ENCODE measurements around the gene DNAH11.
"Not testable (repeated sequence)": the region's sequence is repeated elsewhere in the genome, so short reads cannot be mapped to it uniquely, and the experiment has no call there.

Gene DNAH11, protein sequence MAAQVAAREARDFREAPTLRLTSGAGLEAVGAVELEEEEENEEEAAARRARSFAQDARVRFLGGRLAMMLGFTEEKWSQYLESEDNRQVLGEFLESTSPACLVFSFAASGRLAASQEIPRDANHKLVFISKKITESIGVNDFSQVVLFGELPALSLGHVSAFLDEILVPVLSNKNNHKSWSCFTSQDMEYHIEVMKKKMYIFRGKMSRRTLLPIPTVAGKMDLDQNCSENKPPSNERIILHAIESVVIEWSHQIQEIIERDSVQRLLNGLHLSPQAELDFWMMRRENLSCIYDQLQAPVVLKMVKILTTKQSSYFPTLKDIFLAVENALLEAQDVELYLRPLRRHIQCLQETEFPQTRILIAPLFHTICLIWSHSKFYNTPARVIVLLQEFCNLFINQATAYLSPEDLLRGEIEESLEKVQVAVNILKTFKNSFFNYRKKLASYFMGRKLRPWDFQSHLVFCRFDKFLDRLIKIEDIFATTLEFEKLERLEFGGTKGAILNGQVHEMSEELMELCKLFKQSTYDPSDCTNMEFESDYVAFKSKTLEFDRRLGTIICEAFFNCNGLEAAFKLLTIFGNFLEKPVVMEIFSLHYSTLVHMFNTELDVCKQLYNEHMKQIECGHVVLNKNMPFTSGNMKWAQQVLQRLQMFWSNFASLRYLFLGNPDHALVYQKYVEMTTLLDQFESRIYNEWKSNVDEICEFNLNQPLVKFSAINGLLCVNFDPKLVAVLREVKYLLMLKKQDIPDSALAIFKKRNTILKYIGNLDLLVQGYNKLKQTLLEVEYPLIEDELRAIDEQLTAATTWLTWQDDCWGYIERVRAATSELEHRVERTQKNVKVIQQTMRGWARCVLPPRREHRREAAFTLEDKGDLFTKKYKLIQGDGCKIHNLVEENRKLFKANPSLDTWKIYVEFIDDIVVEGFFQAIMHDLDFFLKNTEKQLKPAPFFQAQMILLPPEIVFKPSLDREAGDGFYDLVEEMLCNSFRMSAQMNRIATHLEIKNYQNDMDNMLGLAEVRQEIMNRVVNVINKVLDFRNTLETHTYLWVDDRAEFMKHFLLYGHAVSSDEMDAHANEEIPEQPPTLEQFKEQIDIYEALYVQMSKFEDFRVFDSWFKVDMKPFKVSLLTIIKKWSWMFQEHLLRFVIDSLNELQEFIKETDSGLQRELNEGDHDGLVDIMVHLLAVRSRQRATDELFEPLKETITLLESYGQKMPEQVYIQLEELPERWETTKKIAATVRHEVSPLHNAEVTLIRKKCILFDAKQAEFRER (N-terminal part only)

GRCh38 chr7:21542891-21543527, at the start of gene DNAH11:
Gene DNAH11 (plus strand): TSS chr7:21543039. CDS start chr7:21543246, 207 bp downstream.
- no peak for DNase-seq

GRCh38 chr7:21495731-21496130, 47.1 kb upstream of the DNAH11 start:
- DNase-seq, result no peak

- no peak for DNase-seq
Measured at GRCh38 chr7:21497072-21497471, 45.8 kb upstream of the DNAH11 start.

GRCh38 chr7:21500117-21500832, 42.6 kb upstream of the DNAH11 start:
- no peak for DNase-seq

DNA sequence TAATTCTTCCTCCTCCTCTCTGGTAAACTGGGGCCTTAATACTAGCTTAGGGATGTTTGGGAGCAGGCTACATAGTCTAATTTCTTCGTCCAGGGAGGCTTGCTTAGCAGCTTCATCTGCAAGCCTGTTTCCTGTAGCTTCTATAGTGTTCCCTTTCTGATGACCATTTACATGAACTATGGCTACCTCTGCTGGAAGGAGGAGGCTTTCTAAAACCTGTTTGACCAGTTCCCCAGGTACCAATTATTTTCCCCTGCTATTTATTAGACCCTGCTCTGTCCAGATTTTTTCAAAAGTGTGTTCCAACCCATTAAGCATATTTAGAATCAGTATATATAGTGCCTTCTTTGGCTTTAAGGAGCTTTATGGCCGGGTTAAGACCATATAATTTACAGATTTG, 38.8 kb upstream of the DNAH11 start:
- no peak for DNase-seq

DNA sequence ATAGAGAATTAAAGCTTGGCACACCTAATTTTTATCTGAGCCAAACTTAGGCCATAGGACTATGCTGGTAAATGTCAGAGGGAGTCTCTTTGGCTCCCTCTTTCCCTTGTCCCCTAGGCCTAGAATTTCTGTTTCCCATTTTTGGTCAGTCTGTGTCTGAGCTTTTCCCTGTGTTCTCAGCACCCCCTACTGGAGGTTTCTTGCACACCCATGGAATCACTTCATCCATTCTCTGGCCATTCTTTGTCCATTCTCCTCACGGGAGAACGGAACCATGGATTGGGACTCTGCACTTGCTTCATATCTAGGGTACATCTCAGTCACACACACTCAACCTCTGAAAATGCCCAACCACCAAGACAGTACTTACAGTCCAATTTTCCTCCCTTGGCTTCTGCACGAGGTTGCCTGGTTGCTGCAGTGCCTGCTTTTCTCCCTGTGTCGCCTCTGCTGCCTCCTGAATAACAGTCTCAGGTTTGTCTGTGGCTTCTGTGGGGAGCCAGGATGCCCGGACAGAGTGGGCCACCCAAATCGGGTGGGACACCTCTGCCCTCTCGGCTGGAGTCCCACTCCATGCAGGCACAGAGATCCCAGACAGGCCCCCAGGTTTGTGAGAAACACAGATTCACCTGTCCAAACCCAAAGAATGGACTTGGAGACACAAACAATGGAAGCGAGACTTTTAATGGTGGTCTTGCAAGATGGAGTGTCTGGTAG, 35.1 kb upstream of the DNAH11 start:
- DNase-seq, result no peak

- DNase-seq, result no peak
Measured at GRCh38 chr7:21508538-21508937, 34.3 kb upstream of the DNAH11 start.

GRCh38 chr7:21514062-21514461, 28.8 kb upstream of the DNAH11 start:
- no peak for DNase-seq

- DNase-seq, result no peak
Measured at GRCh38 chr7:21524680-21525079, 18.2 kb upstream of the DNAH11 start.

- DNase-seq, result no peak
Measured at GRCh38 chr7:21526007-21526406, 16.8 kb upstream of the DNAH11 start.

GRCh38 chr7:21526448-21526847, 16.4 kb upstream of the DNAH11 start:
- no peak for DNase-seq

DNA sequence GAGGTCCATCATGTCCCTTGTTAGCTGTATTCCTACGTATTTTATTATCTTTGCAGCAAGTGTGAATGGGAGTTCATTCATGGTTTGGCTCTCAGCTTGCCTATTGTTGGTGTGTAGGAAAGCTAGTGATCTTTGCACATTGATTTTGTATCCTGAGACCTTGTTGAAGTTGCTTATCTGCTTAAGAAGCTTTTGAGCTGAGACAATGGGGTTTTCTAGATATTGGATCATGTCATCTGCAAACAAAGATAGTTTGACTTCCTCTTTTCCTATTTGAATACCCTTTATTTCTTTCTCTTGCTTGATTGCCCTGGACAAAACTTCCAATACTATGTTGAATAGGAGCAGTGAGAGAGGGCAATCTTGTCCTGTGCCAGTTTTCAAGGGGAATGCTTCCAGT, 10.4 kb upstream of the DNAH11 start:
- not testable (repeated sequence) for DNase-seq

- DNase-seq, result not testable (repeated sequence)
Measured at GRCh38 chr7:21533646-21534045, 9.2 kb upstream of the DNAH11 start.

DNA sequence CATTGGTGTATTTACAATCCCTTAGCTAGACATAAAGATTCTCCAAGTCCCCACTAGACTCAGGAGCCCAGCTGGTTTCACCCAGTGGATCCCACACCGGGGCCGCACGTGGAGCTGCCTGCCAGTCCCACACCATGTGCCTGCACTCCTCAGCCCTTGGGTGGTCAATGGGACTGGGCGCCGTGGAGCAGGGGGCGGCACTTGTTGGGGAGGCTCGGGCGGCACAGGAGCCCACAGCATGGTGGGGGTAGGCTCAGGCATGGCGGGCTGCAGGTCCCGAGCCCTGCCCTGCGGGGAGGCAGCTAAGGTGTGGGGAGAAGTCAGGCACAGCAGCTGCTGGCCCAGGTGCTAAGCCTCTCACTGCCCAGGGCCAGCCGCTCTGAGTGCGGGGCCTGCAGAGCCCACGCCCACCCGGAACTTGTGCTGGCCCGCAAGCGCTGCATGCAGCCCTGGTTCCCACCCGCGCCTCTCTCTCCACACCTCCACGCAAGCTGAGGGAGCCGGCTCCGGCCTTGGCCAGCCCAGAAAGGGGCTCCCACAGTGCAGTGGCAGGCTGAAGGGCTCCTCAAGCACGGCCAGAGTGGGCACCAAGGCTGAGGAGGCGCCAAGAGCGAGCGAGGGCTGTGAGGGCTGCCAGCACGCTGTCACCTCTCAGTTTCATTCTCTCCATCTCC, 6.3 kb upstream of the DNAH11 start:
- not testable (repeated sequence) for DNase-seq

- DNase-seq, result no peak
Measured at GRCh38 chr7:21538936-21539495, 3.8 kb upstream of the DNAH11 start.

GRCh38 chr7:21543528-21544302, 876 bp downstream of the DNAH11 start:
- no peak for DNase-seq

- DNase-seq, result no peak
Measured at GRCh38 chr7:21544303-21544656, 1.4 kb downstream of the DNAH11 start.

DNA sequence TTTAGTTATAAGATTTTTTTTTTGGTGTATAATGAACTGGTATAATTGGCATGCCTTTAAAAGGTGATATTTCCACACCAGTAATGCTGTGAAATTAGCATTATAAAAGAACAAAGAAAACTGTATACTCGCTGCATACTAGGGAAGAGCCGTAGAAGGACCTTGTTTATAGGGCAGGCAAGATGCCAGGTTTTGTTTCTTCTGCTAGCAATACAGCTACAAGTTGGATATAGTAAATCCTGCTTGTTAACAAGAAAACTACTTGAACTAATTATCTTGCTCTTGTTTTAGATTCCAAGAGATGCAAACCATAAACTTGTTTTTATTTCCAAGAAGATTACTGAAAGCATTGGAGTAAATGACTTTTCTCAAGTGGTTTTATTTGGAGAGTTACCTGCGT, 1.9 kb downstream of the DNAH11 start:
- DNase-seq, result no peak

DNA sequence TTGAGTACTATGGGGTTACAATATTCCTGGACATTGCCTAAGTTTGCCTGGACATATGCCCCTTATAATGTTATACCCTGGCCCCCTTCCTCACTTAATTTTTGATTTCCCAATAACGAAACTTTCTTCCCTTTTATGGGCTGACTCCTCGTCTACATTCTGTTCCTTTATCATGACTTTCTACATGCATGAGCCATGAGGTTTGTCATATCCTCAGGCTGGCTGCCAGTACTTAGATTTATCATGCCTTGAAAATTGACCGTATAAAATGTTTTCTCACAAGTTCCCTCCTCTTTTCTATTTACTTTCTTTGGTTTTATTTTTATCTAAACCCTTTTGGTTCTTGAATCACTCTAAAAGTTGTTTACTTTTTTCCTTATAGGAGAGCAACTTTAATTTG, 4.7 kb downstream of the DNAH11 start:
- DNase-seq, result no peak

GRCh38 chr7:21548491-21548890, 5.7 kb downstream of the DNAH11 start:
- no peak for DNase-seq

All from activated CD4-positive, alpha-beta T cell treated with anti-CD3 and anti-CD28 coated beads for 1 hour (primary cell).